B cell (primary cell): ENCODE data around the gene LCN9.

Experiments
- EZH2 ChIP-seq: IDR thresholded peaks from 2 replicates; pipeline ENCODE4 v1.6.1; 2012; ENCODE audit warnings: borderline replicate concordance, low read depth, mild to moderate bottlenecking, moderate library complexity, low read length; ENCODE audit not compliant: insufficient read depth, poor library complexity, severe bottlenecking
- TF ChIP-seq, protein P1 (sequence below): fragments of 200-600 bp; IDR thresholded peaks from one replicate; pipeline ENCODE4 v1.8.0; 2022; ENCODE audit warnings: antibody characterized with exemption, mild to moderate bottlenecking

DNA sequence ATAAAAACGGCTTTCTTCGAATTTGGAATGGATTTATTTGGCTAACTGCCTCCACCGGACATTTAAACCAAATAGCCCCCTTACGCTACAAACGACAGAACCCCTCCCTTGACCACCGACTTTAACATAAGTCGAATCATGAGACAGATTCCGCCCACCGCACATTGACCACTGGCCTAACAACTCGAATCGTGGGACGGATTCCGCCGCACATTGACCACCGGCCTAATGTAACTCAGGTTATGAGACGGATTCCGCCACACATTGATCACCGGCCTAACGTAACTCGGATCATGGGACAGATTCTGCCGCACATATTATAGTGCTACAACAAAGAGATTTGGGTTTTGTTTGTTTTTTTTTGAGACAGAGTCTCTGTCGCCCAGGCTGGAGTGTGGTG, 2.7 kb upstream of the LCN9 start:
- TF ChIP-seq, protein P1, sequence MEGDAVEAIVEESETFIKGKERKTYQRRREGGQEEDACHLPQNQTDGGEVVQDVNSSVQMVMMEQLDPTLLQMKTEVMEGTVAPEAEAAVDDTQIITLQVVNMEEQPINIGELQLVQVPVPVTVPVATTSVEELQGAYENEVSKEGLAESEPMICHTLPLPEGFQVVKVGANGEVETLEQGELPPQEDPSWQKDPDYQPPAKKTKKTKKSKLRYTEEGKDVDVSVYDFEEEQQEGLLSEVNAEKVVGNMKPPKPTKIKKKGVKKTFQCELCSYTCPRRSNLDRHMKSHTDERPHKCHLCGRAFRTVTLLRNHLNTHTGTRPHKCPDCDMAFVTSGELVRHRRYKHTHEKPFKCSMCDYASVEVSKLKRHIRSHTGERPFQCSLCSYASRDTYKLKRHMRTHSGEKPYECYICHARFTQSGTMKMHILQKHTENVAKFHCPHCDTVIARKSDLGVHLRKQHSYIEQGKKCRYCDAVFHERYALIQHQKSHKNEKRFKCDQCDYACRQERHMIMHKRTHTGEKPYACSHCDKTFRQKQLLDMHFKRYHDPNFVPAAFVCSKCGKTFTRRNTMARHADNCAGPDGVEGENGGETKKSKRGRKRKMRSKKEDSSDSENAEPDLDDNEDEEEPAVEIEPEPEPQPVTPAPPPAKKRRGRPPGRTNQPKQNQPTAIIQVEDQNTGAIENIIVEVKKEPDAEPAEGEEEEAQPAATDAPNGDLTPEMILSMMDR = no peak
- TF ChIP-seq EZH2 = no peak
